ENCODE measurements around the gene DNAJC18. TPM values are rescaled to one million over a fixed set of nuclear protein-coding genes. Genes with fewer than 3 reads are reported as not detected.
"Not testable (repeated sequence)": the region's sequence is repeated elsewhere in the genome, so short reads cannot be mapped to it uniquely, and the experiment has no call there.

The DNAJC18 gene
- 6.0 and 9.0 TPM in 2 replicates for total RNA-seq (2014; rRNA removed; shearing (Covaris generic); ENCODE audit: low replicate concordance)

DNA sequence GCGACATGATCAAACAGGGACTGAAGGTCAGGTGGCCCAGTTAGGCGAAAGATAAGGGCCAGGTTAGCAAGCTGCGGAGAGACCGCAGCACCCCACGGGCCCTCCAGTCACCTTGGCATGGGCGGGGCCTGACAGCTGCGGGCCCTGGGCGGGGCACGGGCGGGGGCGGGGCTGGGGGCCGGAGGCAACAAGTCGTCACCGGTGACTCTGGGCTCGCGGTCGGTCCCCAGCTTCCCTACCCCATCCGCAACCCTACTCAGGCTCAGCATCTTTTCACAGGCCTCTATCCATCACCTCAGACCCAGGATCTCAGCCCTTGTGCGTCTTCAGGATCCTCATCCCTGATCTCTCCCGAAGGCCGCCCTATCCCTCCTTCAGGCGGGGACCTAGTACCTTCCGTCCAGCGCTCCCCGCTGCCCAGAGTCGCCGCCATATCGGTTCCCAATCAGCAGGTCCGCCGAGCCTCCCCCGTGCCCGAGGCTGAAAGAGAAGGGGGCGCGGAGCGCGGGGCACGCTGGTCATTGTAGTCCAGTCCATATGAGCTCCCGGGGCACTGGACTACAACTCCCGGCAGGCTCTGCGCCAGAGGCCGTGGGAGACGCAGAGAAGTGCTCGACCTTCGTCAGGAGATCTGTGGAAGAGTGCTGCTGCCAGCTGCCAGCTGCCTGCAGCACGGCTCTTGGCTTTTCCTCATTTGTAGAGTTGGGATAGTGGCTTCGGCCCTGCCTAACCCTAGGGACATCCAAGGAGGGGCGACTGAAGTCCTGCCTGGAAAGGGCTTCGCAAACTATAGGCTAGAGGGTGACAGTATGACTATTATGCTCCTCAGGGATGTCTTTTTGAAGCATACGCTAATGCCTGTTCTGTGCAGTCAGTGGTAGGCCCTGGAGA, at the start of gene DNAJC18:
Gene DNAJC18, minus strand, starts transcription at position 513 of the 891 bp plus-strand sequence. Its CDS starts 80 bp downstream, at position 433.
- no peaks in the 10 kb centered on the region for H3K79me2 ChIP-seq (ENCODE audit: low read length)
- DNase-seq: peak; percentile 94
- peak within 1 kb of the TSS; percentile 89 for H3K9ac ChIP-seq (ENCODE audit: low read length)
- H3K4me1 ChIP-seq (ENCODE audit: low read length): peaks cover 16% of the 10 kb centered on the region
- no peaks in the 10 kb centered on the region for H4K20me1 ChIP-seq (ENCODE audit: insufficient read depth, low read depth, low read length)
- H2AFZ ChIP-seq (ENCODE audit: low read length): peak within 1 kb of the TSS; percentile 100
- peak within 1 kb of the TSS; percentile 47; the same call in 1 of the 2 replicates for H3K27ac ChIP-seq (ENCODE audit: low read length)
- H3K27me3 ChIP-seq (ENCODE audit: low read length): no peaks in the 10 kb centered on the region
- H3K36me3 ChIP-seq (ENCODE audit: insufficient read depth, low read length): no peaks in the 10 kb centered on the region
- H3K4me2 ChIP-seq (ENCODE audit: low read depth, low read length, poor library complexity, severe bottlenecking): peak within 1 kb of the TSS; percentile 90
- peak within 1 kb of the TSS; percentile 82 for H3K4me3 ChIP-seq (ENCODE audit: low read length)
- no peaks in the 10 kb centered on the region for H3K9me2 ChIP-seq (replicated peaks; ENCODE audit: insufficient read depth, low read length)
- no peaks in the 10 kb centered on the region for H3K9me3 ChIP-seq (ENCODE audit: low read length)

DNA sequence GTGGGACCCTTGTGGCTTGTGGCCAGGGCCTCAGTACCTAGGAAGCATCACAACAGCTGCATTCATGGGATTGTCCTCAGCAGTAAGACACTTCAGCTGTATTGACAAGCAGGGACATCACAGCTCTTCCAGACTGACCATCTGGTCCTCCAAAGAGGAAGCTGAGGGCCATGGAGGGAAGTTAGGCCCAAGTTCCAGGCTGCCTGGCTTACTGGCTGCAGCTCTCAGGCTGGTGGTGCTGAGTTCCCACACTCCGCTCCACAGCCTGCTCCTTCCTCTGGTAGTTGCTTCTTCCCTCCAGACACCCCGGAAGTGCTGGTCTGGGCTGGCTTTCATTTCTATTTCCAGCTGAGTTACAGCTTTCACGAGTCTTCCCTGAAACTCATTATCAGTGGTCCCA, 48.9 kb upstream of the DNAJC18 start:
- H3K4me3 ChIP-seq (ENCODE audit: low read length): no peak overlapping the region
- no peaks in the 10 kb centered on the region for H3K36me3 ChIP-seq (ENCODE audit: insufficient read depth, low read length)
- H3K79me2 ChIP-seq (ENCODE audit: low read length): no peaks in the 10 kb centered on the region
- H3K27me3 ChIP-seq (ENCODE audit: low read length): no peaks in the 10 kb centered on the region
- no peak for DNase-seq
- H2AFZ ChIP-seq (ENCODE audit: low read length): peak overlapping the region; percentile 26; the same call in 1 of the 2 replicates
- H3K9me2 ChIP-seq (replicated peaks; ENCODE audit: insufficient read depth, low read length): no peaks in the 10 kb centered on the region
- H3K27ac ChIP-seq (ENCODE audit: low read length): no peak overlapping the region
- no peaks in the 10 kb centered on the region for H3K4me1 ChIP-seq (ENCODE audit: low read length)
- no peak overlapping the region for H3K9ac ChIP-seq (ENCODE audit: low read length)
- H3K9me3 ChIP-seq (ENCODE audit: low read length): no peaks in the 10 kb centered on the region
- H3K4me2 ChIP-seq (ENCODE audit: low read depth, low read length, poor library complexity, severe bottlenecking): no peak overlapping the region
- no peaks in the 10 kb centered on the region for H4K20me1 ChIP-seq (ENCODE audit: insufficient read depth, low read depth, low read length)

DNA sequence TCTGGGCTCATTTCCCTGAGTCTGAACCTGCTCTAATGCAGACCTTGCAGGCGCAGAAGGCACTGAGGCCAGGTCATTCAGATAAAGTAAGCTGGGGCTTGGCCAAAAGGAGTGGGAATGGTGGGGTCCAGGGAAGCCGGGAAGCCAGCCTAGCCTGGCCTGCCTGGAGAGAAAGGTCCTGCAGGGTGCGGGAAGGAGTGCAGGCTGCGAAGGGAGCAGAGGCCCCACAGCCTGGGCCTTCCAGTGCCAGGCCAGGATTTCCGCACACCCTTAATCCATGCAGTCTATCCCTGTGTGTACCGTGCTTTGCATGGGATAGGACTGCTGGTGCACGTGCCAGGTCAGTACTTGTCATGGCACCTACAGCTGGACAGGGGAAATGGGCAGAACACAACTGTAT, 46.9 kb upstream of the DNAJC18 start:
- no peaks in the 10 kb centered on the region for H3K9me3 ChIP-seq (ENCODE audit: low read length)
- no peak for DNase-seq
- no peak overlapping the region for H3K4me3 ChIP-seq (ENCODE audit: low read length)
- no peak overlapping the region for H2AFZ ChIP-seq (ENCODE audit: low read length)
- H3K9me2 ChIP-seq (replicated peaks; ENCODE audit: insufficient read depth, low read length): no peaks in the 10 kb centered on the region
- no peaks in the 10 kb centered on the region for H3K79me2 ChIP-seq (ENCODE audit: low read length)
- no peaks in the 10 kb centered on the region for H3K27me3 ChIP-seq (ENCODE audit: low read length)
- H3K36me3 ChIP-seq (ENCODE audit: insufficient read depth, low read length): no peaks in the 10 kb centered on the region
- no peak overlapping the region for H3K9ac ChIP-seq (ENCODE audit: low read length)
- H3K27ac ChIP-seq (ENCODE audit: low read length): no peak overlapping the region
- H3K4me1 ChIP-seq (ENCODE audit: low read length): no peaks in the 10 kb centered on the region
- no peak overlapping the region for H3K4me2 ChIP-seq (ENCODE audit: low read depth, low read length, poor library complexity, severe bottlenecking)
- H4K20me1 ChIP-seq (ENCODE audit: insufficient read depth, low read depth, low read length): no peaks in the 10 kb centered on the region

DNA sequence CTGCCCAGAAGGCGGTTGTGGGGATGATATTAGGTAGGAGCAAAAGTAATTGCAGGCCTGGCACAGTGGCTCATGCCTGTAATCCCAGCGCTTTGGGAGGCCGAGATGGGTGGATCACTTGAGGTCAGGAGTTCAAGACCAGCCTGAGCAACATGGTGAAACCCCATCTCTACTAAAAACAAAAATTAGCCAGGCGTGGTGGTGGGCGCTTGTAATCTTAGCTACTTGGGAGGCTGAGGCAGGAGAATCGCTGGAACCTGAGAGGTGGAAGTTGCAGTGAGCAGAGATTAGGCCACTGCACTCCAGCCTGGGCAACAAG, 43.5 kb upstream of the DNAJC18 start:
- H2AFZ ChIP-seq (ENCODE audit: low read length); H3K4me1 ChIP-seq (ENCODE audit: low read length); DNase-seq; H3K4me2 ChIP-seq (ENCODE audit: low read depth, low read length, poor library complexity, severe bottlenecking); H3K9ac ChIP-seq (ENCODE audit: low read length); H3K9me3 ChIP-seq (ENCODE audit: low read length); H3K27ac ChIP-seq (ENCODE audit: low read length); H3K4me3 ChIP-seq (ENCODE audit: low read length); H3K27me3 ChIP-seq (ENCODE audit: low read length); H3K36me3 ChIP-seq (ENCODE audit: insufficient read depth, low read length); H3K9me2 ChIP-seq (replicated peaks; ENCODE audit: insufficient read depth, low read length); H3K79me2 ChIP-seq (ENCODE audit: low read length); H4K20me1 ChIP-seq (ENCODE audit: insufficient read depth, low read depth, low read length): not testable (repeated sequence)

DNA sequence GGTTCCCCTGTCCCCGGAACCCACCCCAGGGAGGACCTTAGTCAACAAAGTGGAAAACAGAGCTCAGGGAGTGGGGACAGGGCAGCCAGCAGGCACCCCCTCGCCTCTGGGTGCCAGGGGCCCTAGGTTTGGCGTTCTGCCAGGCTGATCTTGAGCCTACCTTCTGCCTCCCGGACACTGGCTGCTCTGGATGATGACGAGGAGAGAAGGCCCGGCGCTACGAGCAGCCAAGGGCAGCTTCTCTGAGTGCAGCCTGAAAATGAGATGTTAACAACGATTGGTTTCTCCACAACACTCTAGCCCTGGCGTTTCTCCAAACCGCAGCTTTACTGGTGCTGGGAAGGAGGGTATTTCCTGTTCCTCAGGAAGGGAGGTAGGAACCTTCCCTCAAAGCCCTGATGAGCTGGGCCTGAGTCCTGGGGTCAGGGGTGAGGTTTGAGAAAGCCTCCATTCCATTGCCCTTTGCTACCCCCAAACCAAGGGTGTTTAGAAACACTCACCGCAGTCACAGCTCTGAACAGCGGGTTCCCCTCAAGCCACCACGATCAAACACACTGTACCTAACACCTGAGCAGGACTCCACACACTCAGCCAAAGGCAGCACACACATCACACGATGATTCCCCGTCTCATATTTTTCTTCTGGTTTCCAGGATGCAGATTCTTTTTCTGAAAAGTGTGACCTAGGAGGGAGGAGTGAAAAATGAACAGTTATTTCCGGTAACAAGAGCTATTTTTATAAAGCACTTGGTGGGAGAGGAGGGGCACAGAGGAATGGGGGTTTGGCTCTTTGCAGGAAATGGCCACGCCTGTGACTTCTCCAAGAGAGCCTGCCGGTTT, 42.9 kb upstream of the DNAJC18 start, which contains the start of gene STING1:
Gene STING1, minus strand, starts transcription at position 709 of the 840 bp plus-strand sequence. CDS start 1,054 bp downstream, outside the sequence.
- no peaks in the 10 kb centered on the region for H4K20me1 ChIP-seq (ENCODE audit: insufficient read depth, low read depth, low read length)
- H3K27ac ChIP-seq (ENCODE audit: low read length): no peak within 1 kb of the TSS
- no peaks in the 10 kb centered on the region for H3K4me1 ChIP-seq (ENCODE audit: low read length)
- H3K9me3 ChIP-seq (ENCODE audit: low read length): no peaks in the 10 kb centered on the region
- no peaks in the 10 kb centered on the region for H3K79me2 ChIP-seq (ENCODE audit: low read length)
- no peak within 1 kb of the TSS for H3K4me3 ChIP-seq (ENCODE audit: low read length)
- no peak within 1 kb of the TSS for H2AFZ ChIP-seq (ENCODE audit: low read length)
- no peaks in the 10 kb centered on the region for H3K36me3 ChIP-seq (ENCODE audit: insufficient read depth, low read length)
- no peaks in the 10 kb centered on the region for H3K9me2 ChIP-seq (replicated peaks; ENCODE audit: insufficient read depth, low read length)
- DNase-seq: no peak
- no peaks in the 10 kb centered on the region for H3K27me3 ChIP-seq (ENCODE audit: low read length)
- no peak within 1 kb of the TSS for H3K4me2 ChIP-seq (ENCODE audit: low read depth, low read length, poor library complexity, severe bottlenecking)
- H3K9ac ChIP-seq (ENCODE audit: low read length): no peak within 1 kb of the TSS

DNA sequence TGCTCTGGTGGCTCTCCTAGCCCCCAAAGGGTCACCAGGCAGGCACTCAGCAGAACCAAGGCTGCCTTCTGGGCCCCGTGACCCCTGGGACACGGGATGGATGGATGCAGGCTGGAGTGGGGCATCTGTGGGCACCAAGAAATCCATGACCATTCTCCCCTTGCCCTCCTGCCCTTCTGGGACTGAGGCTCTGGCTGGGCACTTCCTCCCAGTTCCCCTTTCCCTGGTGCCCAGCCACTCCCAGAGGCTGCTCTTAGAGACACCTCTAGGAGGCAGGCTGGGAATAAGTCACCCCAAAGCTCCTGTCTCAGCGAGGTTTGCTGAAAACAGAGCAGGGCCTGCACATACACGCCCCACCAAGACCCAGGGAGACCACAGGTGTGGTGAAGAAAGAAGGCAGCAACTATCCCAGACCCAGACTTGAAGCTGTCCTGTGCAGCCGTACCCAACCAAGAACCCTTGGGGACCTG, 42.3 kb upstream of the DNAJC18 start:
- no peaks in the 10 kb centered on the region for H3K27me3 ChIP-seq (ENCODE audit: low read length)
- no peaks in the 10 kb centered on the region for H4K20me1 ChIP-seq (ENCODE audit: insufficient read depth, low read depth, low read length)
- H3K9me2 ChIP-seq (replicated peaks; ENCODE audit: insufficient read depth, low read length): no peaks in the 10 kb centered on the region
- no peak for DNase-seq
- H3K36me3 ChIP-seq (ENCODE audit: insufficient read depth, low read length): no peaks in the 10 kb centered on the region
- H3K9ac ChIP-seq (ENCODE audit: low read length): no peak overlapping the region
- no peak overlapping the region for H2AFZ ChIP-seq (ENCODE audit: low read length)
- no peak overlapping the region for H3K4me3 ChIP-seq (ENCODE audit: low read length)
- H3K9me3 ChIP-seq (ENCODE audit: low read length): no peaks in the 10 kb centered on the region
- H3K4me1 ChIP-seq (ENCODE audit: low read length): no peaks in the 10 kb centered on the region
- no peaks in the 10 kb centered on the region for H3K79me2 ChIP-seq (ENCODE audit: low read length)
- no peak overlapping the region for H3K4me2 ChIP-seq (ENCODE audit: low read depth, low read length, poor library complexity, severe bottlenecking)
- no peak overlapping the region for H3K27ac ChIP-seq (ENCODE audit: low read length)

DNA sequence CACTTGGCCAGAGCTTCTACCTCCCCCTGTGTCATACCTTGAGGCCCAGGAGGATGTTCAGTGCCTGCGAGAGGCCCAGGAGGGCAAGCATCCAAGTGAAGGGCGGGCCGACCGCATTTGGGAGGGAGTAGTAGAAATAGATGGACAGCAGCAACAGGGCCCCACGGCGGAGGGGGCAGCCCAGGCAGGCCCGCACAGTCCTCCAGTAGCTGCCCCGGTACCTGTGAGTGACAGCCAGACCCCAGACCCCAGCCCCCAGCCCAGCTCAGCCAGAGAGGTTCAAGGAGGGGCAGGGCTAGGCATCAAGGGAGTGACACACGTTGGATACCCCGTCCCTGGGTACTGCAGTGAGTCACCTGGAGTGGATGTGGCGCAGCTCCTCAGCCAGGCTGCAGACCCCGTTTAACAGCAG, 41.8 kb upstream of the DNAJC18 start:
- Histone ChIP-seq H4K20me1 (ENCODE audit: insufficient read depth, low read depth, low read length) (no peaks in the 10 kb centered on the region), H3K36me3 (ENCODE audit: insufficient read depth, low read length) (no peaks in the 10 kb centered on the region), H2AFZ (ENCODE audit: low read length) (no peak overlapping the region), H3K79me2 (ENCODE audit: low read length) (no peaks in the 10 kb centered on the region), H3K4me2 (ENCODE audit: low read depth, low read length, poor library complexity, severe bottlenecking) (no peak overlapping the region), H3K27ac (ENCODE audit: low read length) (no peak overlapping the region), H3K9me2 (replicated peaks; ENCODE audit: insufficient read depth, low read length) (no peaks in the 10 kb centered on the region), H3K27me3 (ENCODE audit: low read length) (no peaks in the 10 kb centered on the region), H3K9ac (ENCODE audit: low read length) (no peak overlapping the region), H3K4me1 (ENCODE audit: low read length) (no peaks in the 10 kb centered on the region), H3K4me3 (ENCODE audit: low read length) (no peak overlapping the region), H3K9me3 (ENCODE audit: low read length) (no peaks in the 10 kb centered on the region)
- no peak for DNase-seq

DNA sequence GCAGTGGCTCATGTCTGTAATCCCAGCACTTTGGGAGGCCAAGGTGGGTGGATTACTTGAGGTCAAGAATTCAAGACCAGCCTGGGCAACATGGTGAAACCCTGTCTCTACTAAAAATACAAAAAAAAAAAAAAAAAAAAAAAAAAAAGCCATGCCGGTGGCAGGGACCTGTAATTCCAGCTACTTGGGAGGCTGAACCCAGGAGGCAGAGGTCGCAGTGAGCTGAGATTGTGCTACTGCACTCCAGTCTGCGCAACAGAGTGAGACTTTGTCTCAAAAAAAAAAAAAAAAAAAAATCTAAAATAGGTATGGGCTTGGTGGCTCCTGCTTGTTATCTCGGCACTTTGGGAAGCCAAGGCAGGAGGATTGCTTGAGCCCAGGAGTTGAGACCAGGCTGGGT, 40.4 kb upstream of the DNAJC18 start:
- H4K20me1 ChIP-seq (ENCODE audit: insufficient read depth, low read depth, low read length); H3K9me2 ChIP-seq (replicated peaks; ENCODE audit: insufficient read depth, low read length); H3K4me1 ChIP-seq (ENCODE audit: low read length); H3K9me3 ChIP-seq (ENCODE audit: low read length); H3K4me2 ChIP-seq (ENCODE audit: low read depth, low read length, poor library complexity, severe bottlenecking); H3K27me3 ChIP-seq (ENCODE audit: low read length); H3K27ac ChIP-seq (ENCODE audit: low read length); DNase-seq; H3K36me3 ChIP-seq (ENCODE audit: insufficient read depth, low read length); H3K9ac ChIP-seq (ENCODE audit: low read length); H3K4me3 ChIP-seq (ENCODE audit: low read length); H3K79me2 ChIP-seq (ENCODE audit: low read length); H2AFZ ChIP-seq (ENCODE audit: low read length): not testable (repeated sequence)
